GM12875 (cell line): Measurements from ENCODE around the gene TRMO.

Experiments
- H3K4me3 ChIP-seq: one replicate; pipeline ENCODE4 v1.5.1; 2011; ENCODE audit warnings: low read depth, low read length, control low read depth
- CTCF ChIP-seq: IDR thresholded peaks from 2 replicates; pipeline ENCODE4 v1.5.1; 2011; ENCODE audit warnings: low read depth, mild to moderate bottlenecking, control low read depth, inconsistent platforms, low read length, moderate library complexity, borderline replicate concordance; ENCODE audit not compliant: insufficient read depth

Gene TRMO

GRCh38 chr9:97895211-97895610 lies 27.1 kb downstream of the TRMO start:
- H3K4me3 ChIP-seq, result no peak overlapping the region
- TF ChIP-seq CTCF, result no peak

DNA sequence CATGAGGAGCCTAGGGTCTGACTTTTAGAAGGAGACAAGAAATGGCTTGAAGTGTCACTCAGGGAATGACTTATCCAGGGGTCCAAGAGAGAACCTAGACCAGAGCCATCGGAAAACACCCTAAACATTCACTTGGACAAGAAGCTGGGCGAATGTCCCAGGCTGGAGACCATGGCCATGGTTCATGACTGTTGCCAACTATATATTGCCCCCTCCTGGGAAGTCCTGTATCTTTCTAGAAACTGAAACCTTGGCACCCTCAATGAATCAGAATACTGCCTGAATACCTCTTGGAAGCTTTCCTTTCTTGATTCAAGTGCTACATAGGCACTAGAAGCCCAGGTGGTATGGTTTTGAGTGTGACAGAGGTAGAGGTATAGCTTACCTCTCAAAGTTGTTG lies 29.9 kb downstream of the TRMO start:
- no peak for TF ChIP-seq CTCF
- H3K4me3 ChIP-seq, result no peak overlapping the region

DNA sequence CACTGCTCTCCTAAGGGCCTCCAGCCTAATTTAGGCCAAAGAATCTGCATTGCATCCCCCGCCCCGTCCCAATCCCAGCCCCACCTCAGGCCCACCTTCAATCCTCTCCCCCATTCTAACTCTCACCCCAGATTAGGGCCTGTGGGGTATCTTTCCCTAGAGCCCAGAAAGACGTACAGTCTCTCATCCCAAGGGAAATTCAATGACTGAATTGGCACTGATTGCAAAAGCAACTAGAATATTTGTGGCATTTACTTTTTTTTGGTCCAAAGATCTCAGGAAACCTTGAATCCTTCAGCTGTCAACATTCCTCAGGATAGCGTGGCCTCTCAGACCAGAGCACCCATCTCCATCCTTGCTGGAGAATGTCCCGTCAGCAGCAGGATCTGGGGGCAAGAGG lies 30.6 kb downstream of the TRMO start:
- no peak overlapping the region for H3K4me3 ChIP-seq
- TF ChIP-seq CTCF, result no peak

GRCh38 chr9:97889941-97890887 lies 32.1 kb downstream of the TRMO start:
- no peak overlapping the region for H3K4me3 ChIP-seq
- TF ChIP-seq CTCF, result peak; percentile 81

- no peak overlapping the region for H3K4me3 ChIP-seq
- TF ChIP-seq CTCF, result no peak
Observed at GRCh38 chr9:97880336-97880735, 42.0 kb downstream of the TRMO start.

- H3K4me3 ChIP-seq, result no peak overlapping the region
- TF ChIP-seq CTCF, result no peak
Observed at GRCh38 chr9:97876061-97876460, 46.2 kb downstream of the TRMO start.

DNA sequence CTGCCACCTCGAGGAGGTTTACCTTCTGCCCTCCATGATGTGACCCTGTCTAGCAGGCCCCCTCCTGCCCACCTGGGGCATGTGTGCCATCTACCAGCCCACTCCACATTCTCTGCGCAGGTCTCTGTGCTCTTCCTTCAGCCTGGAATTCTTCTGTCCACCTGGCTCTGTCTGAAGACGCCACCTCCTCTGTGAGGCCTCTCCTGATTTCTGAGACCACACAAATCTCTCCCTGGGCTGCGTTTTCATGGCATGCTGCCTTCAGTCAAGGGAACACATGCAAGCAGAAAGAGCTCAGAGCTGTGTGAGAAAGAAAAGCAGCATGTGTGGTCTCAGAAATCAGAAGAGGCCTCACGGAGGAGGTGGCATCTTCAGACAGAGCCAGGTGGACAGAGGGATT lies 47.2 kb downstream of the TRMO start:
- H3K4me3 ChIP-seq, result no peak overlapping the region
- no peak for TF ChIP-seq CTCF
